ENCODE data around the gene LRRC8E.

- TF ChIP-seq CTCF (conservative IDR thresholded peaks at IDR 0.05; ENCODE audit: low read length): no peak
- TF ChIP-seq EZH2phosphoT487 (IDR thresholded peaks at IDR 0.05; ENCODE audit: borderline replicate concordance): no peak
These were observed 21.8 kb upstream of the LRRC8E start for GRCh38 chr19:7866399-7867091.
